Measurements from ENCODE around the gene ADAMTS5.

DNA sequence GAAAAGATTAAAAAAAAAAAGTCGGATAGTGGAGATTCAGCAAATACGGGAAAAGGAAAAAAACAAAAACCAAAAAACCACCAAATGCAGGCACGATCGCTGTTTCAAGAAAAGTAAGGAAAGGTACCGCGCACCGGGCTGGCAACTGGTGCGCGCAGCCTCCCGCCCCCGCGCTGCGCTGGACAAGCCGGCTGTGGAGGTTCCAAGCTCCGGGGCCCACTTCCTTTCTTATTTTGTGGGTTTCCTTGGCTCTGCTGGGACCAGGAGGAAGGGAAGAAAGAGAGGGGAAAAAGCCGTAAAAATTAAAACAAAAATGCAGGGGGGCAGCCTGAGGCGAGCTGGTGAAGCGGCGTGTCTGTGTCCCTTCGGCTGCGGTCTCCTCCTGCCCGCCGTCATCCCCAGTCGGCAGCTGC is 233 bp downstream of the ADAMTS5 start:
- TF ChIP-seq, protein P1, sequence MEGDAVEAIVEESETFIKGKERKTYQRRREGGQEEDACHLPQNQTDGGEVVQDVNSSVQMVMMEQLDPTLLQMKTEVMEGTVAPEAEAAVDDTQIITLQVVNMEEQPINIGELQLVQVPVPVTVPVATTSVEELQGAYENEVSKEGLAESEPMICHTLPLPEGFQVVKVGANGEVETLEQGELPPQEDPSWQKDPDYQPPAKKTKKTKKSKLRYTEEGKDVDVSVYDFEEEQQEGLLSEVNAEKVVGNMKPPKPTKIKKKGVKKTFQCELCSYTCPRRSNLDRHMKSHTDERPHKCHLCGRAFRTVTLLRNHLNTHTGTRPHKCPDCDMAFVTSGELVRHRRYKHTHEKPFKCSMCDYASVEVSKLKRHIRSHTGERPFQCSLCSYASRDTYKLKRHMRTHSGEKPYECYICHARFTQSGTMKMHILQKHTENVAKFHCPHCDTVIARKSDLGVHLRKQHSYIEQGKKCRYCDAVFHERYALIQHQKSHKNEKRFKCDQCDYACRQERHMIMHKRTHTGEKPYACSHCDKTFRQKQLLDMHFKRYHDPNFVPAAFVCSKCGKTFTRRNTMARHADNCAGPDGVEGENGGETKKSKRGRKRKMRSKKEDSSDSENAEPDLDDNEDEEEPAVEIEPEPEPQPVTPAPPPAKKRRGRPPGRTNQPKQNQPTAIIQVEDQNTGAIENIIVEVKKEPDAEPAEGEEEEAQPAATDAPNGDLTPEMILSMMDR (IDR thresholded peaks at IDR 0.05) = no peak
- TF ChIP-seq ZFX (IDR thresholded peaks at IDR 0.05; ENCODE audit: borderline replicate concordance) = no peak
